Right forelimb (tissue), 1 donor: ENCODE data around the gene DNAJB12.
"Not testable (repeated sequence)": the region's sequence is repeated elsewhere in the genome, so short reads cannot be mapped to it uniquely, and the experiment has no call there.

Experiments
- DNase-seq: peaks from one replicate; pipeline ENCODE4 v3.0.0-alpha.2; 2018

Gene DNAJB12

DNA sequence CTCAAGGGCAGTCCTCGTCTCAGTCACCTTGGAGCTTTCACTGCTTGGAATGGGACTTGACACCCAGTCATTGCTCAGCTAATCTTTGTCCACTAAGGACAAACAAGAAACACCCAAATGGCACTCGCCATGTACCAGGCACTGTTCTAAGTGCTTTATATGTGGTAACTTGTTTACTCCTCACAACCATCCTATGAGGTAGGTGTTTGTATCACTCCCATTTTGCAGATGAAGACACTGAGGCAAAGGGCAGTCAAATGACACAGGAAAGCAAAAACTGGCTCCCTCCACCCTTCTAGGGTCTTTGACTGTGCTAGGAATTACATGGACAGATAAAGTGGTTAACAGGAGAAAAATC lies 24.7 kb downstream of the DNAJB12 start:
- no peak for DNase-seq

DNA sequence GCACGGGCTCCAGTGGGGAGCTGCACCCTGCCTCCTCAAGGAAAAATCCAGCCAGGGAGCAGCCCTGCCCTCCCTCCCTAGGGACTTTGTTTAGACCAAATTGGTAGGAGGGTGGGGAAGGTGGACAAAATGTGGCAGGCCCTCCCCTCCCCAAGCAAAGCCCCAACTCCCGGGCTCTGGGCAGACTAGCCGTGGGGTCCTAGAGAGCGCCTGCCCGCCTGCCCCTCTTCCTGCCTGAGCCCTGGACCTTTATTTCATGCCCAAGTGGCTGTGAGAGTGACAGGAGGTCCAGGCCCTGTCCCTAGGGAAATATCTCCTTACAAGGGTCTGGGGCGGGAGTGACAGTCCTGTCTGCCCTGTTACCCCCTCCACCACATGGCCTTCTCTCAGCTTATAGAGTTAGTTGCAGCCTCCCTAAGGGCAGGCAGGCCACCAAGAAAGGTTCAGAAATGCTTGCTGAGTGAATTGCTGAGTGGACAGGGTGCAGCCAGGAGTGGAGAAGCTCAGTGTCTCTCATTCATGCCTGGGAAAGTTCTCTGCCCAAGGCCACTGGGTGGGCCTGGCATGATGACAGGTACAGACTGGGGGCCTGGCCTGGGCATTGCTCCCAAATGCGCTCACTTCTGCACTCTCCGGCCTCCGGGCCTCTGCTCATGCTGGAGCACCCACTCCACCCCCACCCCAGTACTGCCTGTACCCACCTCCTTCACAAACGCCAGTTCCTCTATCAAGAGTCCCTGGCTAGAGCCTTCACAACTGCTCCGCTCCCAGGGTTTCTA lies 25.2 kb downstream of the DNAJB12 start:
- no peak for DNase-seq

DNA sequence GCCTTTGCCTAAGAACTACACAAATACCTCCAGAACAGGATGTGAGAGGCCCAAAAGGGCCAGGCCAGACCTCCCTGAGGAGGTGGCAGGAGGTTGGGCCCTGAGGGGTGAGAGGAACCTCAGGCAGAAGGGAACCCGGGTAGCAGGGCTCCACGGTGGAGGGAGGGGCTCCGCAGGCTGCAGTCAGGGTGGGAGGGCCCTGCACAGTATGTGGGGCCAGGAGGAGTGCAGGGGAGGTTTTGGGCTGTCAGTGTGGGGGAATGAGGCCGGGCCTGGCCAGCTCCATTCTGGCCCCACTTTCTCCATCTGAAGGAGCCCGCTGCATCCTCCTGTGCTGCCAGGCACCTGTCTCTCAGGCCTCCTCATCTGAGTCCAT lies 25.9 kb downstream of the DNAJB12 start:
- no peak for DNase-seq

DNA sequence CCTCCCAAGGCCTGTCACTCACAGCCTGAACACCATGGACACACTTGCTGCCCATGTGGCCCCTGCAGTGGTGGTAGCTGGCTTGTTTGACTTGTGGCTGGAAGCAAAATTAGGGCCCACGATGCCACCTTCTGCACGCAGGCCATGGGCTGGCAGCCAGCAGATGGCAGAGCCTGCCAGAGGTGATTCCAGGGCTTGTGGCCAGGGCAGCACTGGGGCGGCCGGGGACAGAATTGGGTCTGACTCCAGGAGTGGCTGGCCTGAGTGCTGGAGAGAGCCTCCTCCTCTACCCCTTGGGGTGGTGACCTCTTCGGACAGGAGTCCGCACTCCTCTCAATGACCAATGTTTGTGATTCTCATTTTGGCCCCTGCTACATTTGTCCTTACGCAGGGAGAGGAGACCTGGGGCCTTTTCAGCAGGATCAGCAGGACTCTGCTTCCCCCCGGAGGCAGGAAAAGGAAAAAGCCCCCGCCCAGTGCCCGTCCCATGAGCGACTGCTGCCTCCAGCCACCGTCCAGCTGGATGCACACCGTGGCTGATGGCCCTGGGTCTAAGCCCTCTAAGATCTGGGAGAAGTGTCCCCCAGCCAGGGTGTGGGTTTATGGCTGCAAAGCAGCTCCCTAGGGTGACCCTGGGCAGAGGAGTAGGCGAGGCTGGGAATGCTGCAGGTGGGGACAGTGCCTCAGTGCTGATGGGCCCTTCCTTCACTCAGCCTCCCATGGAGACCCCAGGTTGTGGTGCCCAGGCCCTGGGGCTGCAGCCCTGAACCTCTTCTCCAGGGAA lies 26.5 kb downstream of the DNAJB12 start:
- no peak for DNase-seq

DNA sequence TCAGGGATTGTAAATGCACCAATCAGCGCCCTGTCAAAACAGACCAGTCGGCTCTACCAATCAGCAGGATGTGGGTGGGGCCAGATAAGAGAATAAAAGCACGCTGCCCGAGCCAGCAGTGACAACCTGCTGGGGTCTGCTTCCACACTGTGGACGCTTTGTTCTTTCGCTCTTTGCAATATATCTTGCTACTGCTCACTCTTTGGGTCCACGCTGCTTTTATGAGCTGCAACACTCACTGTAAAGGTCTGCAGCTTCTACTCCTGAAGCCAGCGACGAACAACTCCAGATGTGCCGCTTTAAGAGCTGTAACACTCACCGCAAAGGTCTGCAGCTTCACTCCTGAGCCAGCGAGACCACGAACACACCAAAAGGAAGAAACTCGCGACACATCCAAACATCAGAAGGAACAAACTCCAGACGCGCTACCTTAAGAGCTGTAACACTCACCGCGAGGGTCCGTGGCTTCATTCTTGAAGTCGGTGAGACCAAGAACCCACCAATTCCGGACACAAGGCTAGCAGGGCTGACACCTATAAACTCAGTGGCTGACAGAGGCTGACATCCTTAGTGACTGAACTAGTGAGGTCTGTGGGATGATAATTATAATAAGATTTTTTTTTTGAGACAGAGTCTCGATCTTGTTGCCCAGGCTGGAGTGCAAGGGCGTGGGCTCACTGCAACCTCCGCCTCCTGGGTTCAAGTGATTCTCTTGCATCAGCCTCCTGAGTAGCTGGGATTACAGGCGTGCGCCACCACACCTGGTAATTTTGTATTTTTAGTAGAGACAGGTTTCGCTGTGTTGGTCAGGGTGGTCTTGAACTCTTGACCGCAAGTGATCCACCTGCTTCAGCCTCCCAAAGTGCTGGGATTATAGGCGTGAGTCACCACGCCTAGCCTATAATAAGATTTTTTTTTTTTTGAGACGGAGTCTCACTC lies 27.8 kb downstream of the DNAJB12 start:
- DNase-seq, result not testable (repeated sequence)

DNA sequence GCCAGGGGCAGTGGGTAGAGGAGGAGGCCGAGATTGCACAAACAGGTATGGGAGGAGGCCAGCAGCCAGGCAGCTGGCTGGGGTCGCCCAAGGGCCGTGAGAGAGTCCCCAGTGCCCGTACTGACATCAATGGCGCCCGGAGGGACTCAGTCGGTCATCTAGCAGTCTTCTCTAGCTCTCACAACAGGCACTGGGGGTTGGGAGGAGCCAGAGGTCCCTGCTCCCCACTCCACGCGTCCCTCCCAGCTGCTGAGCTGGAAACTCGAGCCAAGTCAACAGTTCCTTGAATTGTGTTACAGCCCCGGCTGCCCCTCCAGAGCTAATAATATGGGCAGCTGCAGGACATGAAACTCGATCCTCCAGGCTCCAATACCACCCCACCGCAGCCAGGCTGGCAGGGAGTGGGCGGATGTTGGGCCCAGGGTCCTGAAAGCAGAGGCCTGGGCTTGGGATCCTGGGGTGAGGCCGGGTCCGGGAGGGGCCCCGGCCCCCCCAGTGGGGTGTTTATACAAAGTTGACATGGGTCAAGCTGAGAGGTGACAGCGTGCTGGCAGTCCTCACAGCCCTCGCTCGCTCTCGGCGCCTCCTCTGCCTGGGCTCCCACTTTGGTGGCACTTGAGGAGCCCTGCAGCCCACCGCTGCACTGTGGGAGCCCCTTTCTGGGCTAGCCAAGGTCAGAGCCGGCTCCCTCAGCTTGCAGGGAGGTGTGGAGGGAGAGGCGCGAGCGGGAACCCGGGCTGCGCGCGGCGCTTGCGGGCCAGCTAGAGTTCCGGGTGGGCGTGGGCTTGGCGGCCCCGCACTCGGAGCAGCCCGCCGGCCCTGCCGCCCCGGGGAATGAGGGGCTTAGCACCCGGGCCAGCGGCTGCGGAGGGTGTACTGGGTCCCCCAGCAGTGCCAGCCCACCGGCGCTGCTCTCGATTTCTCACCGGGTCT lies 29.2 kb downstream of the DNAJB12 start:
- peak; percentile 87 for DNase-seq

DNA sequence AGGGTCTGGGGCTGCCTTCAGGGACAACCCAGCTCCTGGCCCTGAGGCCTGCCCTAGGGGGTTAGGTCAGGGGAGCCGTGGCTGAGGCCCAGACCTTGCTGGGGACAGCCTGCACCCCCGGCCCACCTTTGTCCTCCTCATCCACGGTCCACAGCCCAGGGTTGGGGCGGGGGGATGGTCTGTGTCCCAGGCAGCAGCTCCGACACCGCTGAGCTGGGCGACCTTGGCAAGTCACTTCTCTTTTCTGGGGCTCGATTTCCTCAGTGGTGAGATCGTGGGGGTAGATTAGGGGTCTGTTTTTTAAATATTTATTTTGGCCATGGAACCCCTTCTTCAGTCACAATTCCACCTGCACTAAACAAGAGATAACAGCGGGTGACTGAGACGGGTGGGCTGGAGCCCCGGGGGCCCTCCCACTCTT lies 30.9 kb downstream of the DNAJB12 start:
- no peak for DNase-seq

DNA sequence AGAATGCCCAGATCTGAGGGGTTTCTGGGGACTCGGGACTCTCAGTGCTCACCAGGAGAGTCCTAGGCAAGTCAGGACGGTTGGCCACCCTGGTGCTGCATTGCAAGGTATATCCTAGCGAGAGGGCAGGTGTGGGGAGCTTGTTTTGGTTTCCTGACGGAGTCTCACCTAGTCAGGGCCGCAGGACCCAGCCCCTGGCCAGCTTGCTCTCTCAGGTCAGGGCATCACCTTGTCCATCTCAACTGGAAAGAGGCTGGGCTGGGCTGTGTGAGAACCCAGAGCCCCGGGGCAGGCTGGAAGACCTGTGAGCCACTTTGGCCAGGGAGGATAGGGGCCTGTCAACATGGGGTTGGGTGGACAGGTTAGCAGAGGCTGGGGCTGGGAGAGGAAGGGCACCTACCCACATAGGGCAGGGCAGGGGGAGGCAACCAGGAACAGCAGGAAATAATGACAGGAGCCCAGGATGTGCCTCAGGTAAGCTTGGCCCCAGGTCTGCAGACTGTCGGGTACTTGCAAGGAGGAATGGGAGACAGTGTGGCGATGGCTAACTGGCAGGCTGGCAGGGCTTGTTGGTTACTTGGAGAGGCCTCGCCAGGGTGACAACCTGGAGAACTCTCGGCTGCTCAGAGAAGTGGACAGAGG lies 31.5 kb downstream of the DNAJB12 start:
- no peak for DNase-seq

DNA sequence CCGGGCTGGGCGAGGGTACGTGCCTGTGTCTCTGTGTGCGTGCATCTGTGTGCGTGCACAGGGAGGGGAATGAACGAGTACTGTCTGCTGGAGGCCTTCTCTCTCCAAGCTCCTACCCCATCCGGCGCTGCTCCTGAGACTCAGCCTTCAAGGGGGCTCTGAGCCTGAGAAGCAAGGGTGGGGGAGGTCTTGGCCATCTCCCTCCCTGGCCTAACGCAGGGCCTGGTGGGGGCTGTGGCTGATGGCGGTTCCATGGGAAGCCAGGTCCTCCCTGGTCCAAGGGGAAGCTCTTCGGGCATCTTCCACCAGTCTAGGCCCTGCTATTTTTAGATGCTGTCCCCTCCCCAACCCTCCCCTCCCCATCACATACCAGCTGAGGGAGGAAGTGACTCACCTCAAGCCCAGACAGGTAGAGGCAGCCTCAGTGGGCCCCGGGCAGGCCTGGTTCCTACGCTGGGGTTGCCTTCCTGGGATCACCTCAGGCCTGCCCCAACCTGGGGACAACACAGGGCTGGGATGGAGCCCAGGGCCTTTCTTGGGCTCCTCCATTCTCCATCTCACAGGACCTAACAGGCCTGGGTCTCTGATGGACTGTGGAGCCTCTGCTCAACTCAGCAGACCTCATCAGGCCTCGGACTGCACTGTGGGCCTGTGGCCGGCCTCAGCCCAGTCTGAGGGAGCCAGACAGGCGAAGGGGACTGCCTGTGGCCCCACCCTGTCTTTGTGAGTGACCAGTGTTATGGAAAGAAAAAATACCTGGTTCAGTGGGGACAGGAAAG lies 32.2 kb downstream of the DNAJB12 start:
- no peak for DNase-seq

DNA sequence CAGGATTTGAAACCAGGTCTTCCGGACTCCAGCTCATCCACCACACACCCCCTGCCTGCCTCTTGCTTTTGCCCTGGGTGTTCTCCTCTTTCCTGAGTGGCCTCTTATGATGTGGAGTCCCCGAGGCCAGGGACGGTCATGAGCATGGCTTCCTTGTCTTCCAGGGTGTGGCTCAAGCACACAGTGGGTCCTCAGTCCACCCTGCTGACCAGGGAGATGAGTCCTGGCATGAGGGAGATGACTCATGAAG lies 32.8 kb downstream of the DNAJB12 start:
- no peak for DNase-seq

DNA sequence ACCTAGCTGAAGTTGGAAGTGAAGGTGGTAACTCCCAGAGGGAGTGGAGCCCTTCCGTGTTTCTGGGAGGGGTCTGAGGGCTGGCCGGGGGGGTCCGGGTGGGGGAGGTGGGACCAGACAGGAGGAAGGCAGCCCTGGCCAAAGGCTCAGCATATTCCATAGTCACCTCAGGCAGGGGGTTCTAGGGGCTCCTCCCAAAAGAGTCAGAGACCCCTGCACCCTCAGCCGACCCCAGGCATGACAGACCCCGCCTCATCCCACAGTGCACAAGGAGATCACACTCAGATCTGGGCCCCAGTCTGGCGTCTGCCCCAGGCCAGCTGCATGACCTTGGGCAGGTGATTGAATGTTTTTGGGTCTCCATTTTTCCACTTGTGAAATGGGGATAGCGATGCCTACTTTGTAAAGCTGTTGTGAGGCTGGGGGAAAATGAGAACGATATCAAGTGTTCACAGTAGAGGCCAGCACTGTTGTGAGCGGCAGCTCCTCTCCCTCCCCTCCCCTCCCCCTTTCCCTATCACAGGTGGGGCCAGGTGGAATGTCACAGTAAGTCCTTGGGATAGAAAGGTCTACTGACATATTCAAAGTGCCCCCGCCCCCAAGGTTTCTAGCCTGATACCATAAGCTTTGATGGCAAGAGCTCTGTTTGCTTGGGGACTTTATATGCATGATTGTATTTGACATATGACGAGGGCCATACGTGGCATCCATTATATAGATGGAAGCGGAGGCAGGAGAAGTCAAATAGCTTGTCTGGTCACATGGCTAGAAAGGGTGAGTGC lies 33.3 kb downstream of the DNAJB12 start:
- DNase-seq, result no peak

DNA sequence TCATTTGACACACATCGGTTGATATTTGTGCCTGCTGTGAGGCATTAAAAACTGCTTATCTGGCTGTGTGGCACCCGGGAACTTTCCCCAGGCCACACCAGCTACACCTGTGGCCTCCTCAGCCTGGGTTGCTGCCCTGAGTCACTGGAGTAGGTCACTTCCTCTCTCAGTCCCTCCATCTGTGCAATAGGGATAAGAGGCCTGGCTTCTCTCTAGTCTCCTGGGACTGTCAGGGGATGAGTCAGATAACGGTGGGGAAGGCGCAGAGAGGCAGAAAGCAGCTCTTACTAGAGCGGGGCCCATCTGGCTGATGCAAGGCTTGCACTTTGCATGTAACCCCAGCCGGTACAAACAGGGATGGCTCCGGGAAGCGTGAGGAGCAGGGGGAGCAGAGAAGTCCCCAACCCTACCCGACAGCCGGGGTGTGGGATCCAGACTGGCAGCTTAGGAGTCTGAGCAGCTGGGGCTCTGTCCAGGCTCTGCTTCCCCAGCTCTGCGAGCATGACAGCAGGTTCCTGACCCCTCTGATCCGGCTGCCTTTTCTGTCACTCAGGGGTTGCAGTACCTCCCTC lies 34.0 kb downstream of the DNAJB12 start:
- DNase-seq, result no peak

DNA sequence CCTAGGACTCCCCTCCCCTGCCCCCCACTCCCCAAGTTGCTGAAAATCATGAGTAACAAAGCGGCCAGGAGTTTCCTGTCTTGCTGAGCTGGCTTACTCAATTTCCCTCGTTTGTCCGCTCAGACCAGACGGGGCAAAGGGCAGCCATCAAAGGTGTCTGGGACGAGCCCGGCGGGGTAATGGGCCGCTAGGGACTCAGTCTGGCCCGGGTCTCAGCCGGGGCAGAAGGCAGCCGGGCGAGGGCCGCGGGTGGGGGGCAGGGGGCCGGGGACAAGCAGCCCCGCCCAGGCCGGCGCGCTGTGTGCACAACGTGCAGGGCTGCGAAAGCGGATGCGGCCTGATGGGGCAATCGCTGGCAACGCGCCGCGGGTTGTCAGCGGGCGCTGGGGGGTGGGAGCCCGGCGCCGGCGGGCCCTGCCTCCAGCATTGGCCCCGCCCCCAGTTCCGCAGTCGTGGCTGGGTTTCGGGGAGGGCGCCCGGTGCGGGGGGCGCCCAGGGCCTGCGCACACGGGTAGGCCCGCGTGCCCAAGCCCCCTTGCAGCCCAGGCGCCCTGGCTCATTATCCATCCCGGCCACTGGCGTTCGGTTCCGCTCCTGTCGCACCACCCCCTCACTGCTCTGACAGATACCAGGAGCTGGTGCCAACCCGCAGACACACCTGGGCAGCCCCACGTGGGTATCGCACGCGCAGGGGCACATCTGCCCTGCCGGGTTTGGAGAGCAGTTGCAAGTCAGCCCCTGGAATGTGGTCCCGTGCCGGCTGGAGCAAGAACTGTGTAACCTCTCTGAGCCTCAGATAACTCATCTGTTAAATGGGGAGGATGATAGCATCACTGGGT lies 35.1 kb downstream of the DNAJB12 start:
- DNase-seq, result peak; percentile 91

DNA sequence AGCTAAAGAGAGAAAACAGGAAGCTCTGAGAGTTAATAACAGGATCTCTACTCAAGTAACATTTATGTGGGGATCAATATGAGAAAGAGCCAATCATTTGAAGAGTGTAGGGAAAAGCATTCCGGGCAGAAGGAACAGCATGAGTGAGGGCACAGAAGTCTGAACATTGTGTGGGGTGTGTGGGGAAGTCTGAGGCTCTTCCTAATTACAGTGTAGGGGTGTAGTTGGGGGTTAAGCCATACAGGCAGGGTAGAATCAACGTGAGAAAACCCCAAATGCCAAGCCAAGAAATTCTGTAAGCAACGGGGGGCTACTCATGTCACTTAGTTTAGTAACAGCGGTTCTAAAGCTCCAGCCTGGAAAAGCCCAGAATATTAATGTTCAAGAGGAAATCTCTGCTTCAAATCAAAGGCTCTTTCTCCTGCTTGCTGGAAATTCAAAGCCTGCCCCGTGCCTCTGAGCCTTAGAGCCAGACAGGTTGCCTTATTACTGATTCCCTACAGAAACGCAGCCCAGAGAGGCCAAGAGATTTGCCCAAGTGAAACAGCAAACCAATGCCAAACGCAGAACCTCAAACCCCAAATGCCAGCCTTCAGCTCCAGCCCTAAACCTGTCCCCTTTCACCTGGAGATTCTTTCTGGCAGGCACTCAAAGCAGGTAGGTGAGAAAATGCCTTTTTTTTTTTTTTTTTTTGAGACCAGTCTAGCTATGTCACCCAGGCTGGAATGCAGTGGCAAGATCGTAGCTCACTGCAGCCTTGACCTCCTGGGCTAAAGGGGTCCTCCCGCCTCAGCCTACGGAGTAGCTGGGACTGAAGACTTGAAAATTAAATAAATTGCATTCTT lies 36.1 kb downstream of the DNAJB12 start:
- DNase-seq, result no peak

DNA sequence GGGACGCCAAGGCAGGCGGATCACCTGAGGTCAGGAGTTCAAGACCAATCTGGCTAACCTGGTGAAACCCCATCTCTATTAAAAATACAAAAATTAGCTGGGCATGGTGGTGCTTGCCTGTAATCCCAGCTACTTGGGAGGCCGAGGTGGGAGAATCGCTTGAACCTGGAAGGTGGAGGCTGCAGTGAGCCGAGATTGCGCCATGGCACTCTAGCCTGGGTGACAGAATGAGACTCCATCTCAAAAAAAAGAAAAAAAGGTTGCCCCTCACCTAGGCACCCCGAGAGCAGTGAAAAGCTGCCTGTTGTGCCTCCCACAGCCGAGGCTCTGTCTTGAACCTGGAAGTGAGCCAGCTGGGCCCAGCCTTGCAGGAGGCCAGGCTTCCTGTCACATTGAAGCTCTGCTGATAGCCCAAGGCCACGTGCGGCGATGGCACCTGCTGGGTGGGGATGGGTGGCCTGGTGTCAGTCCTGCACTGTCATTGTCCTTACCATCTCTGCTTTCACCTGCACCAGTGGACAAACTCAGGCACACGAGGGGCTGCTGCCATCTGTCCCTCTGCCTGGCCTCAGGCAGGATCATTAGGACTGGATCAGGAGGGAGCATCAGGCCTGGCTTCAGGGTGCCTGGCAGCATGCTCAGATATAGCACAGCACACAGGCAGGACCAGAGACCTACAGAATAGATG lies 37.8 kb downstream of the DNAJB12 start:
- DNase-seq, result no peak

DNA sequence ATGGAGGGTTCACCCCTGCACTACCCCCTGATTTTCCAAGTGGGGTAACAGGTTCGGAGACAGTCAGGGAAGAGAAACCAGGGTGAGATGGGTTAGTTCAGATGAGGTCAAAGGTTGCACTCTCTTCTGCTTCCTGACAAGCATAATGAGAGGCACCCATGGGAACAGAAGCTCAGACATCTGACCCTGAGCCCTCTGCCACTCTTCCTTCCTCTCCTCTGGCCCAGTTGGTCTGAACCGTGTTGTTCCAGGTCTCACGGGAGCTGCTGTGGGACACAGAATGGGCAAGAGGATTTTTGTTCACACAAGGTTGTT lies 38.4 kb downstream of the DNAJB12 start:
- DNase-seq, result no peak

DNA sequence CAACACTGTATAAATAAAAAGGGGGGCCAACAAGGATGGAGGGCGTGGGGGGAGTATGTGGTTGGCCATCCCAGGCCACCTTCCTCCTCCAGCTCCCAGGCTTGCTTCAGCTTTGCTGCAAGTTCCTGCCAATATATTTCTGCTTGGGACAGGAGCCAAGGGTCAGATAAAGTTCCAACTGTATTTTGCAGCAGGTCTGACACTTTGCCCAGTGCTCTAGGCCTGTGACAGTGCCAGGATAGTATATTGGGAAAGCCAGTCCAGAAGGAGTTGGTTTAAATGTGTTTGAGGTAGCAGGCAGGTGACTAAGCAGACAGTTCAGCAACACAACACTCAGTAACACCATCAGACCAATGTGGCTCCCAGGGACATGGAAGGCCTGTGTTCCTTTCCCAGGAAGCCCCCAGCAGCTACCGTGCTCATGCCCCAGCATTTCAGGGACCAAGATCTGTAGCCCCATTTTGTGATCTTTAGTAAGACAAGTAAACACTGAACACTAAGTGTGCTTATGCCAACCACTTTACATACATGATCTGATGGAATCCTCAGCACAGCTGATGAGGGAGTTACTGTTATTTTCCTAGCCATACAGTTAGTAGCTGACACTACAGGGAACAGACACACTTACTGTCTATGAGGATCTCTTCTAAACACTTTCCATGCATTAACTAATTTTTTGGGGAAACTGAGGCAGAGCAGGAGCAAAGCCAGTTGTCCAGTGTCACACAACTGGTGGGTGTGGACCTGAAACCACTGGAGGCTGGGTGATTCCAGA lies 38.9 kb downstream of the DNAJB12 start:
- peak; percentile 81 for DNase-seq
